Inflammatory macrophage (primary cell): ENCODE data around the gene MAGI2.
"Not testable (repeated sequence)": the region's sequence is repeated elsewhere in the genome, so short reads cannot be mapped to it uniquely, and the experiment has no call there.

Source experiments
- DNase-seq, 2 donors: peaks; one replicate each; pipeline ENCODE4 v3.0.0-alpha.2; 2020 to 2022

Gene MAGI2

DNA sequence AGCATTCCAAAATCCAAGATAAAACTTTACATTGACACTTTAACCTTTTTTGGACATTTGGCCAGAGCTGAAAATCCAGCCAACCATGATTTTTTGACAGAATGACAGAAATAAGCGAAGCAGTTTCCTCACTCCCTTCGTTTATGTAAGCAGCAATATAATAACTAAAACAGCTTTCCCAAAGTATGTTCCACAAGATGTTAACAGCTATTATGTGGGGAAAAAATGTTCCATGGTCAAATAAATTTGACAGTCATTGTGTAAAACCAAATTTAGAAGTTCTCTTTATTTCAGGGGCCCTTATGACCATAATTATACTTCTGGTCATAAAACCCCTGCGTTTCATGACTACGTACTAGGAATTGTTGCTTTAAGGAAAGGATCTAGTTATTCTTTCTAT, 416.5 kb downstream of the MAGI2 start:
- no peak for DNase-seq

DNA sequence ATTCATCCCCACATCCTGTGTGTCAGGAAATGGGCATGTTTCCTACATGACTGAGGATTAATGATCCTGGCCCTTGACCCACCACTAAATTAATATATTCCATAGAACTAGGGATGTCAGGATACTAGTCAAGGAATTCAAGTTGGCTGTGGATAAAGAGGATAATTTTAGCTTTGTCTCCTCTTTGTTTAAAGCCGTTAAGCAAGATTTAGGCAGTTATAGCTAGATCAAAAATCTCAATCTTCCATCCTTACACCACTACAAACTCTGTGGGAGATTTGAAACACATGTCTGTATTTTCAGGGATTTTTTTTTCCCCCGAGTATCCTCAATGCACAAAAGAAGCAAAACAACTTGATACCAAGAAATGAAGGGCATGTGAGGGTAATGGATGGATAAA, 417.1 kb downstream of the MAGI2 start:
- DNase-seq: no peak

DNA sequence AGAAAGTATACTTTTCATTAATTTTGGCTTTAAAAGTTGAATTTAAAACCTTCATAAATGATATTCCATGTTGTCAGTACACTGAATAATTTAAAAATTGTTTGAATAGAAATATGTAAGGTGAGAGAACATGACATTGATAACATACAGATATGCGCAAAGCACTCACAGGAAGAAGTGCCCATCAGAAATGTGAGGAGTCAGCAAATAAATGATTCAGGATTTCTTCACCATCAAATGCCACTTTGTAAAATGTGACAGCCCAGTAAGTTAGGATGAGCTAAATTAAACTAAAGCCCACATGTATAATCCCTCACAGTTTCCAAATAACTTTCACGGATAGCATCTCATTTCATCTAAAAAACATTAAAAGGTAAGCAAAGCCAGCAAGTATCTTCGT, 417.6 kb downstream of the MAGI2 start:
- DNase-seq: no peak

DNA sequence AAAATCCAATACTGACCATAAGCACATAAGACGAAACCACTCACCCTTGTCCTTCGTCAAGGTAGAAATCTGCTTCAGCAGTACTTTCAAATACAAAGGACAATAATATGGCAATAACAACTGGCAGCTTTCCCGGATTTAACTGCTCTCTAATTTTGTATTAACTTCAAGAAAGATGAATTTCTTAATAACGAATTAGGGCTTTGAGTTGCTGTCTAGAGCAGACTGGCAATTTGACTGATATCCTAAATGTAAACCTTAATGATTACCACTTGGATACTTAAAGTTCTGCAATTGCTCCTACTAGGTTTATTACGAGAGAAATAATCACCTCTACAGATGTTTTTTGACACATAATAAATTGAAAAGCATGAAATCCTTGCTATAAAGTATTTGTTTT, 418.7 kb downstream of the MAGI2 start:
- DNase-seq: no peak

DNA sequence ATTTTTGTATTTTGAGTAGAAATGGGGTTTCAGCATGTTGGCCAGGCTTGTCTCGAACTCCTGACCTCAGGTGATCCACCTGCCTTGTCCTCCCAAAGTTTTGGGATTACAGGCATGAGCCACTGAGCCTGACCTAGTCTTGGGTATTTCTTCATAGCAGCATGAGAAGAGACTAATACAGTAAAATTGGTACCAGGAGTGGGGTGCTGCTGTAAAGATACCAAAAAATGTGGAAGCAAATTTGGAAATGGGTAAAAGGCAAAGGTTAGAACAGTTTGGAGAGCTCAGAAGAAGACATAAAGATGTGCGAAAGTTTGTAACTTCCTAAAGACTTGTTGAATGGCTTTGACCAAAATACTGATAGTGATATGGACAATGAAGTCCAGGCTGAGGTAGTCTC, 433.8 kb downstream of the MAGI2 start:
- DNase-seq: not testable (repeated sequence)

DNA sequence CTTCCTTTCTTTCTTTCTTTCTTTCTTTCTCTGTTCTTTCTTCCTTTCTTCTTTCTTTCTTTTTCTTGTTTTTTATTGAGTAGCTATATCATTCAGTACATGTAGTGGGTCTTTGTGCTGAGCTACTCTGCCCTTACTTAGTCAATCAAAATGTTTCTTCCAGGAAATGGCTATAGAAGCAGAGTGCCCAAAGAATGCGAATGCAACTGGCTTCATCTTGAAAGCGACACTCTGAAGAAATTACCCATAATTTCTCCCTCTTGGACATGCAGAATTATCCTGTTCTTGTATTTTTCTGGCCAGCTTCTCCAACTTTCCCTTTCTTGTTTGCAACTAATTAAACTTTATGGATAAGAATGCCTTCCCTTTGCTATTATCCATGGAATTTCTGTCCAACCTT, 441.5 kb downstream of the MAGI2 start:
- DNase-seq: no peak

DNA sequence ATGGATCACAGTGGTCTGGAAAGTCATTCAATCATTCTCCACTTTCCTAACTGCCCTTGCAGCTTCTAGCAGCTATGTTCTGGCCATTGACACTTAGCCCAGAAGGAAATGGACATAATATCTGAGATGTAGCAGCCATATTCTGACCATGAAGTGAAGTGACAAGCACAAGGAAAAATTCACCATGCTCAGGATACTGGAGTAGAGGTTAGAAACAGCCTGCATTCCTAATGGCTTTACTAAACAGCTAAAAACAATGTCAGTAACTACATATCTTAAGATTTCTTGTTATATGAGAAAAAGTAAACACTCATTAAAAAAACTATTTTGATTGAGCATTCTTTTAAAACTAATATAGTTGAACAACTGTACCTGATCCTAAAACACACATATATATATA, 443.8 kb downstream of the MAGI2 start:
- no peak for DNase-seq

DNA sequence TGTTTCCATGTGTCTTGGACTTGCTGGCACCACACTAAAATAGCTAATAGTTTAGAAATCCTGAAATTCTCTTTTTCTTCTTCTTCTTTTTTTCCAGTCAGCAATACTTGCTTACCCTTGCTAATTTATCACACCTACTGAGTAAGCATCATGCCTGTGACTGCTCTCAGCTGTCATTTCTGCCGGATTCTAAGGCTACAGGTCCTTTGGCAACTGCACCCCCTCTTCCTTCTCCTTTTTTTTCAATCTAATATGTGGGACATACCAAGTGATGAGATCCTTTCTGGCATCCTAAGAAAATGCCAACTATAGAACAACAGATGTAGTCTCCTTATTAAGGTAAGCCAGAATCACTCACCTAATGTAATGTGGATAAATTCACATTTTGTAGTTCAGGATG, 444.7 kb downstream of the MAGI2 start:
- DNase-seq: no peak

DNA sequence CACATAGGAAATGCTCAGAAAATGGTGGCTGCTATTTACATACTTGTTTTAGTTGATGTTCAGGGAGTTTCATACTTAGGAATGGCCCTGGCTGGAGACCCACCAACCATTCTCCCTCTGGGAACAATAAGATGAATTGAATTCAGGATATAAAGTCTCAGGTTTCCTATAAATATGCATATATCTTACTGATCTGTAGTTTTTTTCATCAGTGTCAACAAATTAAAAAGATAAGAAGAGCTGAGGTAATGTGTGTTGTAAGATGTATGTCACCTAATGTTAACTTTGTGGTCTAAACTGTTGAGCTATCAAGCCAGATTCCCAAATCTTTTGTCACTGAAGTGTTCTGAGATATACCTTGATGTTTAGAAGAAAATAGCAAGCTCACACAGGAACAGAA, 457.5 kb downstream of the MAGI2 start:
- DNase-seq: no peak

DNA sequence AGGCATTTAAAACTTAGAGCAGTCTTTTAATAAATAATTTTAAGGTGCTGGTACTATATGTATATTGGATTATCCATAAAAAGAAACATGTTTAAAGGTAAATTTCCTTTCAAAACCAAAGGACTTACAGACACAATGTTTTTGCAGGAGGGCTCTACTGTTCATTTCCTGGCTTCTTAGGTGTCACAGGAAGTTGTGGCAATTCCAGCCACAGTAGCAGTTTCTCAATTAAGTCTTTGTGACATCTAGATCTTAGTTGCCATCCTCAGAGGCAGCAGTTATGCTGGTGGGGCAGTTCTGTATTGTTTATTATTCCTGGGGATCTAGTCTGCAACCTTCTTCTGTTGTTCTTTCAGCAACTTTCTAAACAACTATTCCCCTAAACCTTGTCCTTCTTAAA, 460.1 kb downstream of the MAGI2 start:
- DNase-seq: no peak

DNA sequence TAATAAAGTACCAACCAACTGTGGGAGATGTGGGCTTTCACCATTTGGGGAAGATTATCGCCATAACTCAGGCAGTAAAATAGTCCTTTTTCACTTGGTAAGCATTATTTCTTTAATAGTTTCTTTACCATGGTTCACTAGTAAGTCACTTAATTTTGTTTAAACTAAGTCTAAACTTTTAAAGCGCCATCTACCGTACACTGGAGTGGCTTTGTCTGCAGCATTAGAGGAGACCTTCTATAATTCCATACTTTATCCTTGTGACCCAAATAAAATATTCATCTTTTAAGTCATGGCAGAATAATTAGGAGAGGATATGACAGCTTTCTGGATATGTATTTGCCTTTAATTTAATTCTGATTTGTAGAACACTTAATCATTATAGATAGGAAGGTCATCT, 468.0 kb downstream of the MAGI2 start:
- no peak for DNase-seq

DNA sequence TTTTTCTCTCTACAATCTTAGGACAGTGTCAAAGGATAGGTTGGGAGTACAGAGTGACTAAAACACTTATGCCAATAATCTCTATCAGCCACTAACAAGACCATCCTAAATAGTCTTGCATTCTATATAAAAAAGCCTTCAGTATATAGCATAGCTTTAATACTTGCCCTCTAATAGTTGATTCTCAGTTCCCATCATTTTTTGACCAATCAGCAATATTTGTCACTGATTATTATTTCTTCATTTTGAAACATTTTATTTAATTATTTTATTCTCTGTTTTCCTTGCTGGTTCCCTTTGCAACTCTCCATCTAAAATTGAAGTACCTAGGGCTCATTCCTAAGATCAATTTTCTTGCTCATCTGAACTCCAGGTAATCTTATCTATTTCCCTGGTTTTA, 470.0 kb downstream of the MAGI2 start:
- DNase-seq: no peak

DNA sequence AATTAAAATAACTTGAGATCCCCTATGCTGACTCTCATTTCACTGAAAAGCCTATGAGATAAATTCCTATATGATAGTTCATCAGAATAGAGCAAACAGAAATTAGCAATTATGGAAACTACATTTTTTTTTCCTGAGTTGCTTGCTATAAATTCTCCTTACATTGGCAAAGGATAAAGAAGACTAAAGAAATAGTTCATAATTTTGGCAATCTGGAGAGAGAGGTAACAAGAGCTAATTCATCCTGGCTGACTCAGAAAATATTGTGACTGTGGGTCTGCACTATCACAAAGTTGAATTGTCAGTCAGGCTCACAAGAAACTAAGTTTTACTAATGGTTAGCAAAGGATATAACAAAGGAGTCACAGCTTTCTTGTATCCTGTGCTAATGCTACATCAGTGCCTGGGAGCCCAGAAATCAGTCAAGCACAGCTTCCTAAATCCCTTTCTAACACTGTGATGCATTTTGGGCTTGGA, 483.0 kb downstream of the MAGI2 start:
- no peak for DNase-seq

DNA sequence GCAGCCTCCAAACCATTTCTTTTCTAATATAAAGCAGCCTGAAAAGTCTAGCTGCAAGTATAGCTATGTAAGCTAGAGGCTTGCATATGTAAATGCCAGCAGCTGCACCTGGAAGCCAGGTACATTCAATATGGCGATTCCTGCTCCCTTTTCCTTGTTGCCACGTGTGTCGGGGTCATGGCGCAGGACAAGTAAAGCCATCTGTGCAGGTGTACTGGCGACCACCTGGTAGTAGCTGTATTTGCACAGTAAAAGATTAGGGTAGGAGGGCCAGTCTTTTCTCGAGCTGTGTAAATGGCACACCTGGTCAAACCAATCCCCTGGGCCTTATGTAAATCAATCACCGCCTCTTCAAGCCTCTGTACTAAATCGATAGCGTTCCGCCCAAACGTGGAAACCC, 484.5 kb downstream of the MAGI2 start:
- no peak for DNase-seq

DNA sequence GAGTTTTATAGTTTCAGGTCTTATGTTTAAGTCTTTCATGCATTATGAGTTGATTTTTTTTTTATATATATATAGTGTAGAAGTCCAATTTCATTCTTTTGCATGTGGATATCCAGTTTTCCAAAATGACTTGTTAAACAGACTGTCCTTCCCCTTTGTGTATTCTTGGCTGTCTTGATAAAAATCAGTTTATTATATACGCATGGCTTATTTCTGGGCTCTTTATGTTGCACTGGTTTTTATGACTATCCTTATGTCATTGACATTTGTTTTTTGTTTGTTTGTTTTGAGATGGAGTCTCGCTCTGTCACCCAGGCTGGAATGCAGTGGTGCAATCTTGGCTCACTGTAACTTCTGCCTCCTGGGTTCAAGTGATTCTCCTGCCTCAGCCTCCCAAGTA, 485.9 kb downstream of the MAGI2 start:
- not testable (repeated sequence) for DNase-seq

DNA sequence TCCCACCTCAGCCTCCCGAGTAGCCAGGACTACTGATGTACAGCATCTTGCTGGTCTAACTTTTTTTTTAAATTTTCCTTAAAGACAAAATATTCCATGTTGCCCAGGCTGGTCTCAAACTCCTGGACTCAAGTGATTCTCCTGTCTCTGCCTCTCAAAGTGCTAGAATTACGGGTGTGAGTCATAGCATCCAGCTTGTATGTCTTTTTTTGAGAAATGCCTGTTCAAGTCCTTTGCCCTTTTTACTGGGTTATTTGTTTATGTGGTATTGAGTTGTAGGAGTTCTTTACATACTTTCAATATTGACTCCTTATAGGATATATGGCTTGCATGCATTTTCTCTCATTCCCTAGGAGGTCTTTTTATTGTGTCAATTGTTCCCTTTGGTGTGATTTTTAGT, 486.4 kb downstream of the MAGI2 start:
- DNase-seq: no peak

DNA sequence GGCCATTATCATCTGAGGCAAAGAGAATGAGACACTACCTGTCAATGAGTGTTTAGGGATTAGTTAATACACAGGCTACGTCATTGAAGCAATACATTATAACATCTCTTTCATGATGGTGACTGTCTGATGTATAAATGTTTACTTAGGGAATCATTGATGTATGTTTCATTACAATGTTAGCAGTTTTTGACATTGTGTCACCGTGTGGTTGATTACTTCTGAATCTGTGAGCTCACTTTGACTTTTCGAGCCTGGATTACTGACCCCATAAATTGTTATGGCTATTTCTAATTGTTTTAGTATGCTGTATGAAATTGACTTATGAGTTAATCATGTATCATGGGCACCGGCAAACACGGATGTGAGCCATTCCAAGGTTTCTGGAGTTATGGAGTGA, 494.0 kb downstream of the MAGI2 start:
- DNase-seq: no peak

DNA sequence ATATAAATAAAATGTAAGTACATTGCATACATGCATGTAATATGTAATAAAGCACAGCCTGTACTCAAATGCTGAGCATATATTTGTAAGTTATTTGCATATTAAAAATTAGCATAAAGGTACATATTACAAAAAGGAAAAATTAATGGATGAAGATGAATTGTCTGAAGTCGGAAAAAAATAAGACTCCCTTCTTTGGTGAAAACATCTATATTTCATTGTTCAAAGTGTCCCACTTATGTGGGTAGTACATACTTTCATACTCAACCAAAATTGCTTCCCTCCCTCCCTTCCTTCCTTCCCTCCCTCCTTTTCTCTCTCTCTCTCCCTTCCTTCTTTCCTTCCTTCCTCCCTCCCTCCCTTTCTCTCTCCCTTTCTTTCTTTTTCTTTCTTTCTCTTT, 498.1 kb downstream of the MAGI2 start:
- DNase-seq: no peak

DNA sequence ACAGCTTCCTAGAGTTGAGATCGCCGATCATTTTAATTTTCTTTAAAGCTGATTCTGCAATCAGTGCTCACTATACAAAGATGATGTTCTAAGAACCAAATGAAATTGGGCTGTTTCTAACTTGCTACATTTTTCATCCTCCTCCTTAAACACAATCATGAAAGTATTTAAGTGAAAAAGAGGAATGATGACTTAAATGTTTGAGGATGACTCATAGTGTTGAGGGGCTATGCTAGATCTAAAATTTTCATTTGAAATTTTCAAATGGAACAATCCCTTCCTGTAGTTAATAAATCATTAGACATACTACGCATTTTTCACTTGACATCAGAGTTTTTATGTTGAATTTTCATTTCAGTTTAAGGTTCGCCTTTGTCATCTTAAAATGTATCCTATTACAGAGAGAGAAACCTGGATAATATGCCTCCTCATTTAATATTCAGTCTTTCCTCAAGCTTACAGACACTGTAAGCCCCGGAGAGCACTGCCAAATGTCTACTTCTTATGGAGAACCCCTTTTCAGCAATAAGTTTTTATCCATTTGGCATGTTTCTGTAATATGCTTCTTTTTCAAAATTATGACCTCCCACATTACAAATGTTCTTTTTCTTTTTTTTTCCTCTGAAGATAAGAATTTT, 499.6 kb downstream of the MAGI2 start:
- no peak for DNase-seq

DNA sequence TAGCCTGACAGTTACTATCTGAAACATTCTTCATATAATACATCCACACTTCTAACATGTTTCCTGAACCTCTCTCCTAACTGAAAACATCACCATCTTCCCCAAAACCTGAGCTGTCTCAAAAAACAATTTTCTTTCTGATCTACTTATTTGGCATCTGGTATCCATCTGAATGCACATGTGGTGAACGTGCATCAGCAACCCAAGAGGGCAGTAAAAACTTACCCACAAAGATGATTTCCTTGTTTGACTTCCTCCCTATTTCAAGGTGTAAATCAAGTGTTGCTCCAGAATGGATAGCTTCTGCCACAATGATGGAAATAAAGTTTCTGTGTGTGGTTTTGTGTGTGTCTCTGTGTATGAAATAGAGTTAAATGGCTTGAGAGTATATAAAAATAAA, 500.4 kb downstream of the MAGI2 start:
- no peak for DNase-seq

DNA sequence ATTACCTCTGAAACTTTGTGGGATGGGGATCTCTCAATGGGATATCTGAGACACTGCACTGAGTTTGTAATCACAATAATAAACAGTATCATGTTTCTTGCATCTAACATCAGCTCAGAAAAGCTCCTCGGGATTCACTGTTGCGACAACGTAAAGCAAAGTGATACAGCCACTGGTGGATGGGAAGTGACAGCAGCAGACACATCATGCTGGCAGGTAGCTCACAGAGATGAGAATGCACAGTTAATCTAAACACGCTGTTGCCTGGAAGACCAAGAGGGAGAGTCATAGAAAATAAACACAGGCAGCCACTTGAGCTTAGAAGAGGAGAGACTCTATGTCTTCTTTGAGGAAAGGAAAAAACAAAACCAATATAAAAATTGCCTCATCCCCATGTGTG, 513.8 kb downstream of the MAGI2 start:
- DNase-seq: no peak

DNA sequence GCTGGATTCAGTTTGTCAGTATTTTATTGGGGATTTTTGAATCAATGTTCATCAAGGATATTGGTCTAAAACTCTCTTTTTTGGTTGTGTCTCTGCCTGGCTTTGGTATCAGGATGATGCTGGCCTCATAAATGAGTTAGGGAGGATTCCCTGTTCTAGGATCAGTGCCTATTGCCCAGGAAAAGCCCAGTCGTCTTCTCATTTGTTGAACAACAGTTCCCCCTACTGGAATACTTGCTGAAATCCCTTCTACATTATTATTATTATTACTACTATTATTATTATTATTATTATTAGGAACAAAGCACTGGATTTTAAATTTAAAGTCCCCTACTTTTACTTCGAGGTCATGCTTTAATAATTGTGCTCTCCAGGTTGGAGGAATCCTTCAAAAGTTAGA, 528.9 kb downstream of the MAGI2 start:
- DNase-seq: no peak

DNA sequence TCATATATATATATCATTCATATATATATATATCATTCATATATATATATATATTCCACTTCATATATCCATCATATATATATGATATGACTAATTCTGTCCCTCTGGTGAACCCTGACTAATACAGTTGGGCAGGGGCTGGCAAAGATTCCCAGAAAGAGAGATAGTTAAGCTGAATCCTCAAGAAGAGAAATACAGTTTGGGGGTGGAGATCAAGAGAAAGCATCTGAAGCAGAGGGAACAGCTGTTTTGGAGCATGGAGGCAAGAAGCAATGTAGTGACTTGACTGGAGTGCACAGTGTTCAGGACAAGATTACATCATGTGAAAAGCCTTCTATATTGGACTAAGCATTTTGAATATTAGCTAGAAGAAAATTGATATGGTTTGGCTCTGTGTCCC, 540.7 kb downstream of the MAGI2 start:
- DNase-seq: no peak

DNA sequence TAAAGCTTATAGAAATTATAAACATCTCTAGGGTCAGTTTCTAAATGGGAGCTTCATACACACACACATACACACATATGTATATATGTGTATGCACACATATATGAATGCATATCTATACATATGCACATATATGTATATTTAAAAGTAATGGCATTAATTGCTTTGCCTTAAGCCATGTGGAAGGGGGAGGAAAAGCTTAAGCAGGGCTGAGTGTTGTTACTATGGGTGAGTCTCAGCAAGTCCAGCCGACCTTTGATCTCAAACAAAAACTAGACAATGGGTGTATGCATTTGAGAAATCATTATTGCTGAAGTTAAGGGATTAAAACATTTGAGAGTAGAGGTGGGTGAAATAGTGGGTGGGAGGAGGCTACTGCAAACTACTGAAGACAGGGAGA, 546.7 kb downstream of the MAGI2 start:
- DNase-seq: no peak

DNA sequence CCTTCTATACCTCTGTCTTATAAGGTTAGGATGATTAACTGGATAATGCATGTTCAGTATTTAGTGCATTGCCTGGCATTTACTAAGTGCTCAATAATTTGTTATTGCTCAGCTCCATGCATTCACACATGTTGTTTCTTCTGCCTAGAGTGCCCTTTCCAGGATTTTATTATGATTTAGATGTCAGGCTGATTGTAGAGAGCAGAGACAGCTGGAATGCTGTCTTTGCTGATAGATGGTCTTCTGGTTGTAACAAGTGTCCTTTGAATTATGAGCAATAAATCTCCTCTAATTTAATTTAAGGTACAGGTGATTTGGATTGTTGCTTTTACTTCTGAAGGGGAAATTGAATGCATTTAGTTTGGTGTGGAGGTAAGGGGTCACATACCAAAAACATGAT, 548.0 kb downstream of the MAGI2 start:
- no peak for DNase-seq

DNA sequence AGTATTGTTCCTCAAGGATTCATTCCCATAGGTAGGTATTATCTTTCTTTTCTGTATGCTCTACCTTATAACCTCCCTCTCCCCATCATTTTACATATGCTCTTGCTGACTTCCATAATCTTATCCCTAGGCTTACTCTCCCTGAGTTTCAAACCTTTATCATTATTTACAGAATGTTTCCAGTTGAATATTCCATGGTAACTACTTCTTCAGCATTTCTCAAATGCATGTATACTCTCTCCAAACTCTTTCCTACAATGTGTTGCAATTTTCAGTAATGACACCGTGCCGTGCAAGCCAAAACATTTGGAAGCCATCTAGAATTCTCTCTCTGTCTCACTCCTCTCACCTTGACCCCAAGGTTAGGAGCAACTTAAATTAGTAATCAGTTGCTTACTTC, 548.5 kb downstream of the MAGI2 start:
- no peak for DNase-seq
